NCI-H524 (cell line): ENCODE results near the gene POLR1E.

Experiments
- DNase-seq, 2 experiments: peaks; one replicate each; lab custom pipeline; 2025; lab: John Stamatoyannopoulos, UW

The POLR1E gene, protein sequence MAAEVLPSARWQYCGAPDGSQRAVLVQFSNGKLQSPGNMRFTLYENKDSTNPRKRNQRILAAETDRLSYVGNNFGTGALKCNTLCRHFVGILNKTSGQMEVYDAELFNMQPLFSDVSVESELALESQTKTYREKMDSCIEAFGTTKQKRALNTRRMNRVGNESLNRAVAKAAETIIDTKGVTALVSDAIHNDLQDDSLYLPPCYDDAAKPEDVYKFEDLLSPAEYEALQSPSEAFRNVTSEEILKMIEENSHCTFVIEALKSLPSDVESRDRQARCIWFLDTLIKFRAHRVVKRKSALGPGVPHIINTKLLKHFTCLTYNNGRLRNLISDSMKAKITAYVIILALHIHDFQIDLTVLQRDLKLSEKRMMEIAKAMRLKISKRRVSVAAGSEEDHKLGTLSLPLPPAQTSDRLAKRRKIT

DNA sequence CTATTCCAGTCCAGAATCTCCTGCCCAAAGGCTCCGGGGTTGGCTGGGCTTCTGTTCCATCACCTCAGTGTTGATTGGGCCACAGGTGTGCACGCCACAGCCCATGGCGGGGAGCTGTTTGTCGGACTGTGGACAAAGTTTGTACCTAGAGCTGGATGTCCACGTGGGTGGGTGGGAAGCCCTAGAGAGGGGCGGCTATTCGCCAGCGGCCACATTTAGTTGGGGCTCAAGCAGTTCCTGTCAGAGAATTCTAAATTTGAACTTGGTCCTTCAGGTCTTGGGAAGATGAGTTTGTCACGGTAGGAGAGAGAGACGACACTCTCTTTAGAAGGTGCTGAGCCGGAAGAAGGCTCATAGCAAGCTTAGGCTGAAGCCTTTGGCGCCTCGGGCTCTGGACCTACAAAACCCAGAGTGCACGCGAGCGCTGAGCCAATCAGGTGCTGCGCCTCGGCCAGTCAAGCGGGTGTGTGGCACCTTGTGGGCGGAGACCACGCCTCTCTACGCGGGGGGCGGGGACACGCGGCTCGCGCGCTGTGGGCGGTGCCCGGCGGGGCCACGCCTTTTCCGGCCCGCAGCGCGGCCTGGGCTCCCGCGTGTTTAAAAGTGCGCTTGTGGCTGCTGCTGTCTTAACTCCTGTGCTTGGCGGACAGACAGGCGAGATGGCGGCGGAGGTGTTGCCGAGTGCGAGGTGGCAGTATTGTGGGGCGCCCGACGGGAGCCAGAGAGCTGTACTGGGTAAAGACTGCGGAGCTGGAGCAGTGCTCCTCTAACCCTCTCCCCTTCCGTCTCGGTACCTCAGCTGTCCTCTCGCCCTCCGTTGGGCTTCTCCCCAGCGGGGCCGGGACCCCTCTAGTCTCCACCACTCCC is at the start of gene POLR1E:
Gene POLR1E (plus strand): TSS at position 560 of the 867 bp plus-strand sequence. CDS start 100 bp downstream, at position 660.
- DNase-seq: peak; percentile 89 to 94

DNA sequence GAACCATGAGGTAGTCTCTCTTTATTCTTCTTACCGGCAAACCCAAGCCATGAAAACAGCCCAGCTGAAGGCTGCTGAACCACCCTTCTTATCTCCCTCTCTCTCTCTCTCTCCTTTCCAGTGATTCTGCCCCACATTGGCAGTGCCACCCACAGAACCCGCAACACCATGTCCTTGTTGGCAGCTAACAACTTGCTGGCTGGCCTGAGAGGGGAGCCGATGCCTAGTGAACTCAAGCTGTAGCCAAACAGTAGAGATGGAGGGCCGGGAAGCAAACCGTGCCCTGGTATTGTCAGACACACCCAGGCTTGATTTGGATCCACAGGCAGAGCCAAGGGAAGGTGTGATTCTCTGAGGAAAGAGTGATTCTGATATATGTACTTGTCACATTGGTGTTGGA is 49.2 kb upstream of the POLR1E start:
- DNase-seq: no peak

GRCh38 chr9:37437010-37437409 is 48.7 kb upstream of the POLR1E start:
- DNase-seq: no peak

GRCh38 chr9:37437621-37438020 is 48.1 kb upstream of the POLR1E start:
- DNase-seq: no peak

DNA sequence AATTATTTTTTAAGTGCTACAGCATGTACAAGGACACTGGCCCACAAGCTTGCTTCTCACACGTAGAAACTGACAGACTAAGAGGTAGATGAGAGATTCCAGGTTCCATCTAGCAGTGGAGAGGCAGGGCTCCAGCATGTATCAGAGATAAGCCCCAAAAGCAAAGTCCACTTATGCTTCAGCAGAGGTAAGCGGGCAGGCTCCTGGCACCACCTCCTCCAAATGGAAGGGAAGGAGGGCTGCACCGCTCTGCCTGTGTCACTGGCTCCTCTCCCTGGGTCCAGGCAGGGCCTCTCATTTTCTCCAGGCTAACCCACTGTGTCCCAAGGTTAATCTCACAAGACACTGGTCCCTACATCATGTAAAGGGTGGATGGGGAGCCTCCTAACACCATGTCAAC is 47.4 kb upstream of the POLR1E start:
- no peak for DNase-seq

GRCh38 chr9:37441776-37442370 is 43.9 kb upstream of the POLR1E start:
- no peak for DNase-seq

- DNase-seq: no peak
These were observed 43.2 kb upstream of the POLR1E start for GRCh38 chr9:37442556-37442955.

DNA sequence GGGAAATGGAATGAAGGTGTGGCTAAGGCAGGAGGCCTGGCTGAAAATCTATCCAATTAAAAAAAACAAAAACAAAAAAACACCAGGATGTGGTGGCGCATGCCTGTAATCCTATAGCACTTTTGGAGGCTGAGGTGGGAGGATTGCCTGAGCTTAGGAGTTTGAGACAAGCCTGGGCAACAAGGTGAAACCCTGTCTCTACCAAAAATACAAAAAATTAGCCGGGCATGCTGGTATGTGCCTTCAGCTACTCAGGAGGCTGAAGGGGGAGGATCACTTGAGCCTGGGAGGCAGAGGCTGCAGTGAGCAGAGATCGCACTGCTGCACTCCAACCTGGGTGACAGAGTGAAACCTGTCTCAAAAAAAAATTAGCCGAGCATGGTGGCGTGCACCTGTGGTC is 42.2 kb upstream of the POLR1E start:
- DNase-seq: no peak

- DNase-seq: no peak
These were observed 40.9 kb upstream of the POLR1E start for GRCh38 chr9:37444890-37445289.

GRCh38 chr9:37445832-37446231 is 39.9 kb upstream of the POLR1E start:
- no peak for DNase-seq

DNA sequence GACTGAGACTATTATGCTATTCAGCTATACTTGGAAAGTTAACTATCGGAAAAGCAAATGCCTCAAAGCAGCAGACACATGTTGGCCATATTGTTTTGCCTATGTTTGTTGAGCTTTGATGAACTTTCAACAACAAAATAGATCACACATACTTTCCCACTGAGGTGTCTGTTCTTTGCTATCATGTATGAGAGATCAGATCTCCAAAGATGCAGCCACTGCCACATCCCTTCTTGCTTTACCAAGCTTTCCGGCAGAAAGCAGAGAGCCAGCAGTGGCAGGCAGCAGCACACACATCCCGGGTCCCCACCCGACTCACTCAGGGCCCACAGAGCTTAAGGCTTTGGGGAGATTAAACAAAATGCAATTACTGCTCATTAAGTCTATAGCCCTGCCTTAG is 39.3 kb upstream of the POLR1E start:
- DNase-seq: no peak

DNA sequence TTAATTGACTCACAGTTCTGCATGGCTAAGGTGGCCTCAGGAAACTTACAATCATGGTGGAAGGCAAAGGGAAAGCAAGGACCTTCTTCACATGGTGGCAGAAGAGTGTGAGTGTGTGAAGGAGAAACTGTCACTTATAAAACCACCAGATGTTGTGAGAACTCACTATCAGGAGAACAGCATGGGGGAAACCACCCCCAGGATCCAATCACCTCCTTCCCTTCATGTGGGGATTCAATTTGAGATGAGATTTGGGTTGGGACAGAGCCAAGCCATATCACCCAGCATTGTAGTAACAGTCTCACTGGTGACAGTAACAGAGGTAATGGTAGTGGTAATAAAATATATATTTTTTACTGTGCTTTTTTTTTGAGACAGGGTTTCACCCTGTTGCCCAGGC is 38.6 kb upstream of the POLR1E start:
- no peak for DNase-seq

DNA sequence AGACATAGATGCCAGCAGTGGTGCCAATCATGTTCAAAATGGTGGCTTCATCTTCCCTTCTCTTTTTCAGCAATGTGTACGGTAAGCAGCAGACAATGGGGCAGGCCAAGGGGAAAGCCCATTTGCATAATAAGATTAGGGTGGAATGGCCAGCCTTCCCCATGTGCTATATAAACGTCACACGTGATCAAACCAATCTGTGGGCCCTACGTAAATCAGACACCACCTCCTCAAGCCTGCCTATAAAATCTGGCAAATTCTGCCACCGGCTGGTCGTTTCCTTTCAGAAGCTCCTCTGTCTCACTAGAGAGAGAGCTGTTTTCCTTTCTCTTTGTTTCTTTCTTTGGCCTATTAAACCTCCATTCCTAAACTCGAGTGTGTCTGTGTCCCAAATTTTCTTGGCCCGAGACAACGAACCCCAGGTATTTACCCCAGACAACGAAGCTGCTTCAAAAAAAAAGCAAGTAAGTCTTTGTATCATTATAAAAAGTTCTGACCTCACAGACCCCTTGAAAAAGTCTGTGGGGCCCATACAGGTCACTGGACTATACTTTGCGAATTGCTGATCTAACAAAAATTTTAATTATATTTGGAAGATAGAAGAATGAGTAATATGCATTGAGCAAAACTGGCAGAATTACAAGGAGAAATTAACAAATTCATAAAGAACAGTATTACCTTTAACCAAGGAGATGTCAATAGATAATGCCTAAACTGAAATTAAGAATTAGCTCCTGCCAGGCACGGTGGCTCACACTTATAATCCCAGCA is 35.7 kb upstream of the POLR1E start:
- DNase-seq: peak; percentile 80 to 90

DNA sequence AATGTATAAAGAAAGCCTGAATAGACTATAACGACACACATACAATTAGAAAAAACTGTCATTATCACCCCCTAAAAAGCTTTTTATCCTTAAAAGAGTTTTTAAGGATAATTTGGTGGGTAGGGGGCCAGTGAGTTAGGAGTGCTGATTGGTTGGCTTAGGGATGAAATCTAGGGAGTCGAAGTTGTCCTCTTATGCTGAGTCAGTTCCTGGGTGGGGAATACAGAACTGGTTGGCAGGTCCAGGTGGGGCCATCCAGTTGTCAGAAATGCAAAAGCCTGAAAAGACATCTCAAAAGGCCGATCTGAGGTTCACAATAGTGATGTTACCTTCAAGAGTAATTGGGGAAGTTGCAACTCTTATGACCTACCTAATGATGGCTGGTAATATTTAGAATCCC is 34.1 kb upstream of the POLR1E start:
- DNase-seq: no peak

GRCh38 chr9:37452611-37453010 is 33.1 kb upstream of the POLR1E start:
- DNase-seq: peak; percentile 31 to 73

GRCh38 chr9:37453827-37454226 is 31.9 kb upstream of the POLR1E start:
- no peak for DNase-seq

DNA sequence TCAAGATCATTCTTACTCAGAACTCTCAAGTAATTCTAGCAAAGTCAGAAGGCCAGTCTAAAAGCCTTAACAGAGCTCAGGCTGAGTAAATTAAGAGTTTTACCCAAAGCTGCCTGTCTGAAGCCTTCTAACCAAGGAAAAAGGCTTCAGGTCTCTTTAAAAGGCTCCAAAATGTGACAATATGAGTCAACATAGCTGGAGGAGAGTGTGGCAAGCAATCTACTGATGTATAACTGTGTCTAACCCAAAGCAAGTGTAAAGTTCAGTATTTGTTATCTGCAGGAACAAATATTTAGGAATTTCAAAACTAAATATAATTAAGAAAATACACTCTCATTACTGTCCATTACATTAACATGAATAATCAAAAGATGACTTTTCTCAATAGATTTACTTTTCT is 31.5 kb upstream of the POLR1E start:
- DNase-seq: no peak

- DNase-seq: no peak
These were observed 29.7 kb upstream of the POLR1E start for GRCh38 chr9:37455884-37456647.

GRCh38 chr9:37456817-37457216 is 28.9 kb upstream of the POLR1E start:
- DNase-seq: no peak

- no peak for DNase-seq
These were observed 21.7 kb upstream of the POLR1E start for GRCh38 chr9:37464006-37464405.
